ENCODE measurements around the gene SMIM15.

The SMIM15 gene

DNA sequence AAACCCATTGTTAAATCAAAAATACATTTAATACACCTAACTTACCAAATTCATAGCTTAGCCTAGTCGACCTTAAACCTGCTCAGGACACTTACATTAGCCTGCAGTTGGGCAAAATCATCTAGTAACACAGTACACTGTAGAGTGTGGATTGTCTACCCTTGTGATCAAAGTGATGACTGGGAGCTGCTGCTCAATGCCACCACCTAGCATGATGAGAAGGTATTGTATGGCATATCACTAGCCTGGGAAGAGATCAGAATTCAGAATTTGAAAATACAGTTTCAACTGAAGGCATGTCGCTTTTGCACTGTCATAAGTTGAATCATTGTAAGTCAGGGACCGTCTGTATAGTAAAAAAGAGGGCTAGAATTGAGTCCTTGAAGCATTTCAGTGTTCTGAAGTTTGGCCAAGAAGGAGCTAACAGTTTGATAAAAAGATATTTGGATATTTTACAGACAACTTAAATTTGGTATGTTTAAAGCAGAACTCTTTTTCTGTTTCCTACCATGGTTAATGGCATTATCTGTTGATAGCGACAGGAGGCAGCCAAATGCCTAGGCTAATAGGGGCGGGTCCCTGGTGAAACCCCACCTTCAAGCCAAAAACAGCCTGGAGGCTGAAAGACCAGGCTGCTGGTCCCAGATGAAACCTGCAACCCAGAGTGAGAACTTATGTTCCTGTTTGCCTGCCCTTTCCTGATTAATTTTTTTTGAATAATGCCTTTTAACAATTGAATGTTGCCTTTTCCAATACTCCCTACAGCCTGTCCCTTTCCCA lies 23.0 kb downstream of the SMIM15 start:
- H3K36me3 ChIP-seq (ENCODE audit: control insufficient read depth, insufficient read depth, low read length): no peaks in the 10 kb centered on the region
- DNase-seq: no peak

DNA sequence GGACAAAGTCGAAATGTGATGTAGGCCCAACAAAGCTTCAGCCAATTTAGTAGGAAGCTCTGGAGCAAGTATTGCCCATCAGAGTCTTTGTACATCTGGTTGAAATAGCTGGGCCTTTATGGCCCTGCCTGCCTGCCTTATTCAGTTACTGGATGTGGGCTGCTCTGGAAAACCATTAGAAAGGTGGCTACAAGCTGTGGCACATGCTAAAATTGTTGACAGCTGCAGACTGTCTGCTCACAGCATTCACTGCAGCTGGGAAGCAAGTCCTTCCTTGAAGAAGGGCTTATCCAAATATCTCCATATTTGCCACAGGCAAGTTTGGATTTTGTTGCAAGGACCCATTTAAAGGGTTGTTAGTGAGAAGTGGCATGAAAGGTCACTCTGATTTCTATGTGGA lies 24.4 kb downstream of the SMIM15 start:
- H3K4me1 ChIP-seq (ENCODE audit: control insufficient read depth, insufficient read depth, low read length, poor library complexity, severe bottlenecking): no peaks in the 10 kb centered on the region
- no peak overlapping the region for H3K4me3 ChIP-seq (ENCODE audit: insufficient read depth, low read depth, low read length, poor library complexity, severe bottlenecking)
- no peak overlapping the region for H3K27ac ChIP-seq (ENCODE audit: insufficient read depth, low read length, poor library complexity, severe bottlenecking)
- no peak for DNase-seq
- no peaks in the 10 kb centered on the region for H3K36me3 ChIP-seq (ENCODE audit: control insufficient read depth, insufficient read depth, low read length)
- H3K9me3 ChIP-seq (ENCODE audit: control insufficient read depth, low read length): no peaks in the 10 kb centered on the region
- no peaks in the 10 kb centered on the region for H3K27me3 ChIP-seq (replicated peaks; ENCODE audit: control insufficient read depth, insufficient read depth, low read length, poor library complexity, severe bottlenecking)

More for the DNA sequence above, 23.0 kb downstream of the SMIM15 start:
- Histone ChIP-seq H3K27ac (ENCODE audit: insufficient read depth, low read length, poor library complexity, severe bottlenecking) (no peak overlapping the region), H3K4me1 (ENCODE audit: control insufficient read depth, insufficient read depth, low read length, poor library complexity, severe bottlenecking) (no peaks in the 10 kb centered on the region), H3K27me3 (replicated peaks; ENCODE audit: control insufficient read depth, insufficient read depth, low read length, poor library complexity, severe bottlenecking) (no peaks in the 10 kb centered on the region), H3K4me3 (ENCODE audit: insufficient read depth, low read depth, low read length, poor library complexity, severe bottlenecking) (no peak overlapping the region), H3K9me3 (ENCODE audit: control insufficient read depth, low read length) (no peaks in the 10 kb centered on the region)

DNA sequence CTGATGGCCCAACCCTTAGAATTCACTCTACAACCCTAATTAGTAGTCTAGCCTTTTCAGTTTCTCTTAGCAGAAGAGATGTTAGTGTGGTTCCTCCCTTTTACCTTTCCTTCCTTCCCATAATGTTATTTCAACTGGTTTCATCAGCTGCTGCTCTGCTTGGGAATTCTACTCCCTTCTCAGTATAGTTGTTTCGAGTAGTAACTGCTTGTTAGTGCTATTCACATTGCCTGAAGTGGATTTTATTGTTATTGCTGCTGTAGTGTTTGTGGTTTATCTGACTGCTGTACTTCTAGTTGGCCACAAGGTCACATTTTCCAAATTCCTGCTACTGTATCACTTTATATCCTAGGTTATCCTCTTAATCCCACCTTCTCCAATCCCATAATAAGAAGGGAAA lies 29.7 kb downstream of the SMIM15 start:
- Histone ChIP-seq H3K4me3 (ENCODE audit: insufficient read depth, low read depth, low read length, poor library complexity, severe bottlenecking) (no peak overlapping the region), H3K9me3 (ENCODE audit: control insufficient read depth, low read length) (no peaks in the 10 kb centered on the region), H3K27ac (ENCODE audit: insufficient read depth, low read length, poor library complexity, severe bottlenecking) (no peak overlapping the region), H3K4me1 (ENCODE audit: control insufficient read depth, insufficient read depth, low read length, poor library complexity, severe bottlenecking) (no peaks in the 10 kb centered on the region), H3K36me3 (ENCODE audit: control insufficient read depth, insufficient read depth, low read length) (no peaks in the 10 kb centered on the region), H3K27me3 (replicated peaks; ENCODE audit: control insufficient read depth, insufficient read depth, low read length, poor library complexity, severe bottlenecking) (no peaks in the 10 kb centered on the region)
- DNase-seq: no peak

DNA sequence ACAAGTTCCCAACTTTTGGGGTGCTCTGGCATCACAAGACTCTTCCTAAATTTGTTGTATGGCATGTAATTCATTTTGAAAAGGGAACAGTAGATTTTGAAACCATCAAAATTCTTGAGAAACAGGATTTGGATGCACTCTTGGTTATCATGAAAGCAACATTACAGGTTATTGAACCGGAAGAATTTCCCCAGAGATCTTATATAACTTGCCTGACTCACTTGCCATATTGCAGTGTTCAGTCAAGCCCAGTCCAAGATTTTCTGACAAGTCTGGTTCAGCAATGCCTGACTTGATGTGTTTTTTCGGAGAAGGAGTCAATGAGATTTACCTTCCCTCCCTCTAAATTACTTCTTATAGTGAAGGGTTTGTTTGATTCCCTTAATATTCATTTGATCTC lies 32.0 kb downstream of the SMIM15 start:
- Histone ChIP-seq H3K4me3 (ENCODE audit: insufficient read depth, low read depth, low read length, poor library complexity, severe bottlenecking) (no peak overlapping the region), H3K4me1 (ENCODE audit: control insufficient read depth, insufficient read depth, low read length, poor library complexity, severe bottlenecking) (no peaks in the 10 kb centered on the region)

DNA sequence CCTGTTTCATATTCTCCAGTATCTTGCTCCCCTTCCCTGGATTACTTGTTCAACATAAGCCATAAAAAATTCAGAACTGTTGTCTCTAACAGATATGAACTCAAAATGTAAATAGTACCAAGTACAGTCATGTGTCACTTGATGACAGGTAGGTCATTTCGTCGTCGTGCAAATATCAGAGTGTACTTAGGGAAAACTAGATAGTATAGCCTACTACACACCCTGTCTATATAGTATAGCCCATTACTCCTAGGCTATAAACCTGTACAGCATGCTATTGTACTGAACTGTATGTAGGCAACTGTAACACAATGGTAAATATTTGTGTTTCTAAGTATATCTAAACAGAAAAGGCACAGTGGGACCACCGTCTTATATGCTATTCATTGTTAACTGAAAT lies 39.1 kb downstream of the SMIM15 start:
- no peaks in the 10 kb centered on the region for H3K9me3 ChIP-seq (ENCODE audit: control insufficient read depth, low read length)
- H3K27me3 ChIP-seq (replicated peaks; ENCODE audit: control insufficient read depth, insufficient read depth, low read length, poor library complexity, severe bottlenecking): no peaks in the 10 kb centered on the region
- H3K27ac ChIP-seq (ENCODE audit: insufficient read depth, low read length, poor library complexity, severe bottlenecking): no peak overlapping the region
- no peaks in the 10 kb centered on the region for H3K4me1 ChIP-seq (ENCODE audit: control insufficient read depth, insufficient read depth, low read length, poor library complexity, severe bottlenecking)
- no peaks in the 10 kb centered on the region for H3K36me3 ChIP-seq (ENCODE audit: control insufficient read depth, insufficient read depth, low read length)
- no peak for DNase-seq
- no peak overlapping the region for H3K4me3 ChIP-seq (ENCODE audit: insufficient read depth, low read depth, low read length, poor library complexity, severe bottlenecking)

More for the DNA sequence above, 32.0 kb downstream of the SMIM15 start:
- Histone ChIP-seq H3K27me3 (replicated peaks; ENCODE audit: control insufficient read depth, insufficient read depth, low read length, poor library complexity, severe bottlenecking) (no peaks in the 10 kb centered on the region), H3K36me3 (ENCODE audit: control insufficient read depth, insufficient read depth, low read length) (no peaks in the 10 kb centered on the region), H3K9me3 (ENCODE audit: control insufficient read depth, low read length) (no peaks in the 10 kb centered on the region), H3K27ac (ENCODE audit: insufficient read depth, low read length, poor library complexity, severe bottlenecking) (no peak overlapping the region)
- no peak for DNase-seq

DNA sequence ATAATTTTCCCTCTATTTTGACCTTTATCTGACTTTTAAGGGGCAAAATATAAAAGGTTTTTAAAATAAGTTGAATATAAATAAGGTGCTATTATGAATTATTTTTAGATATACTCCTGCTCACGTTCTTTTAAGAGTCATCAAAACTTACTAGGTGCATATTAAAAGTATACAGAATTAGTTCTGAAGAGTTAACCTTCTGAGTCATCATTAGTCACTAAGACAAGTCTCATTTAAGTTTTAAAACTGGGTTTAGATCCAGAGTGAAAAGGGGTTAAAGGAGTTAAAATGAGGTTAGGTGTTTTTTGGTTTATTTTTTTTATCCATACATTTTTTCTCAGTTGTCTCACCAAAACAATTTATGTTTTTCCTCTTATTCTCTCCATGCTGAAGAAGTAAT lies 41.7 kb downstream of the SMIM15 start:
- no peaks in the 10 kb centered on the region for H3K4me1 ChIP-seq (ENCODE audit: control insufficient read depth, insufficient read depth, low read length, poor library complexity, severe bottlenecking)
- H3K36me3 ChIP-seq (ENCODE audit: control insufficient read depth, insufficient read depth, low read length): no peaks in the 10 kb centered on the region
- H3K27me3 ChIP-seq (replicated peaks; ENCODE audit: control insufficient read depth, insufficient read depth, low read length, poor library complexity, severe bottlenecking): no peaks in the 10 kb centered on the region
- no peak overlapping the region for H3K27ac ChIP-seq (ENCODE audit: insufficient read depth, low read length, poor library complexity, severe bottlenecking)
- H3K9me3 ChIP-seq (ENCODE audit: control insufficient read depth, low read length): no peaks in the 10 kb centered on the region
- no peak for DNase-seq
- no peak overlapping the region for H3K4me3 ChIP-seq (ENCODE audit: insufficient read depth, low read depth, low read length, poor library complexity, severe bottlenecking)

DNA sequence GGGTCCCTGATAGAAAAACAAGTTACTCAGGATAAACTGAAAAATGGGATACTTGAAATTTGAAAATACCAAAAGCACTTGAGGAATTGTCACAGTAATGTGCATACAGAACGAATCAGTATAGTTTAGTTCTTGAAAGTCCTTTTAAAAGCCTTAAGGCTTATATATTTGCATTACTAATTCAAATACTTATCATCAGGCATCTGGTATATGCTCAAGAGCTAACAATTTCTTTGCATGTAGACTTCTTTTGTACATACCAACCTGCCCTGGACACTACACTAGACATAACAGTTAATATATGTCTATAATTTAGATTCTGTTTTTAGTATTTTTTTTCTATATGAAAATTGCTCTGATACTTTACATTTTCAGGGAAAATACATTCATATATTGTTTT lies 43.2 kb downstream of the SMIM15 start:
- Histone ChIP-seq H3K27me3 (replicated peaks; ENCODE audit: control insufficient read depth, insufficient read depth, low read length, poor library complexity, severe bottlenecking) (no peaks in the 10 kb centered on the region), H3K36me3 (ENCODE audit: control insufficient read depth, insufficient read depth, low read length) (no peaks in the 10 kb centered on the region), H3K27ac (ENCODE audit: insufficient read depth, low read length, poor library complexity, severe bottlenecking) (no peak overlapping the region), H3K4me3 (ENCODE audit: insufficient read depth, low read depth, low read length, poor library complexity, severe bottlenecking) (no peak overlapping the region), H3K4me1 (ENCODE audit: control insufficient read depth, insufficient read depth, low read length, poor library complexity, severe bottlenecking) (no peaks in the 10 kb centered on the region), H3K9me3 (ENCODE audit: control insufficient read depth, low read length) (no peaks in the 10 kb centered on the region)
- no peak for DNase-seq

DNA sequence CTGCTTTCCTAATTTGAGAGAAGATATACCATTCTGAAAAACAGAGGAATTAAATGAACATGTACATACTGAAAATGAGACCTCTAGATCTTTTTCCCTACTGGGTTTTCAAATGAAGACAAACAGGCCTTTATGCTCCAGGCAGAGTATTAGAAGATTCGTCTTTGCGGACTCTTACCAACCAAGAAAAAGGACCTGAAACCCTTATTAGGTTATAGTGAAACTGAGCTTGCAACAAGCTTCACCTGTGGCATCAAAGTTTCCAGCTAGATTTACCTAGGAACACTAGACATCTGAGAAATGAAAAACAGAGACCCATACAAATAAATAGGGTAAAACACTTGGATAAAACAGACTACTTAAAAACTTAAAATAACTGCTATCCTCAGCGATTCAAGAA lies 46.3 kb downstream of the SMIM15 start:
- Histone ChIP-seq H3K4me1 (ENCODE audit: control insufficient read depth, insufficient read depth, low read length, poor library complexity, severe bottlenecking) (no peaks in the 10 kb centered on the region), H3K27ac (ENCODE audit: insufficient read depth, low read length, poor library complexity, severe bottlenecking) (no peak overlapping the region), H3K27me3 (replicated peaks; ENCODE audit: control insufficient read depth, insufficient read depth, low read length, poor library complexity, severe bottlenecking) (no peaks in the 10 kb centered on the region), H3K36me3 (ENCODE audit: control insufficient read depth, insufficient read depth, low read length) (no peaks in the 10 kb centered on the region), H3K9me3 (ENCODE audit: control insufficient read depth, low read length) (no peaks in the 10 kb centered on the region), H3K4me3 (ENCODE audit: insufficient read depth, low read depth, low read length, poor library complexity, severe bottlenecking) (no peak overlapping the region)
- DNase-seq: no peak

DNA sequence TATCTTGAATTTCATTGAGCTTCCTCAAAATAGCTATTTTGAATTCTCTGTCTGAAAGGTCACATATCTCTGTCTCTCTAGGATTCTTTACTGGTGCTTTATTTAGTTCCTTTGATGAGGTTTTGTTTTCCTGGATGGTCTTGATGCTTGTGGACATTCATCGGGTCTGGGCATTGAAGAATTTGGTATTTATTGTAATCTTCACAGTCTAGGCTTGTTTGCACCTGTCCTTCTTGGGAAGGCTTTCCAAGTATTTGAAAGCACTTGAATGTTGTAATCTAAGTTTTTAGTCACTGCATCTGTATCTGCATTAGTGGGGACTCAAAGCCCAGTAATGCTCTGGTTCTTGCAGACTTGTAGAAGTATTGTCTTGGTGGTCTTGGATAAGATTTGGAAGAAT lies 47.8 kb downstream of the SMIM15 start:
- no peaks in the 10 kb centered on the region for H3K4me1 ChIP-seq (ENCODE audit: control insufficient read depth, insufficient read depth, low read length, poor library complexity, severe bottlenecking)
- H3K36me3 ChIP-seq (ENCODE audit: control insufficient read depth, insufficient read depth, low read length): no peaks in the 10 kb centered on the region
- H3K27me3 ChIP-seq (replicated peaks; ENCODE audit: control insufficient read depth, insufficient read depth, low read length, poor library complexity, severe bottlenecking): no peaks in the 10 kb centered on the region
- no peaks in the 10 kb centered on the region for H3K9me3 ChIP-seq (ENCODE audit: control insufficient read depth, low read length)
- no peak for DNase-seq
- no peak overlapping the region for H3K27ac ChIP-seq (ENCODE audit: insufficient read depth, low read length, poor library complexity, severe bottlenecking)
- H3K4me3 ChIP-seq (ENCODE audit: insufficient read depth, low read depth, low read length, poor library complexity, severe bottlenecking): no peak overlapping the region
